Tibial artery (tissue), 4 donors: ENCODE results near the gene BACH2.

Experiments used
- DNase-seq, 2 donors: peaks; one replicate each; pipeline ENCODE4 v3.0.0-alpha.2; 2019
- H3K27ac ChIP-seq, 2 donors: fragments of 200-600 bp; sonication (generic) in 1 of 2; 1 replicate in 1 of 2; 2 replicates in 1 of 2; pipeline ENCODE4 v1.5.1; 2018 to 2019; ENCODE audit warnings: mild to moderate bottlenecking in 1 of 2
- H3K27me3 ChIP-seq, 2 donors: fragments of 200-600 bp; sonication (generic) in 1 of 2; one replicate each; pipeline versions ENCODE4 v1.5.1 to v1.6.0; 2016 to 2019
- H3K36me3 ChIP-seq, 3 donors: fragments of 200-600 bp; sonication (generic) in 2 of 3; one replicate each; pipeline ENCODE4 v1.5.1; 2016 to 2019; ENCODE audit warnings: mild to moderate bottlenecking in 2 of 3
- H3K4me1 ChIP-seq, 4 donors: fragments of 200-600 bp; sonication (generic) in 2 of 4; 1 replicate in 3 of 4; 2 replicates in 1 of 4; pipeline ENCODE4 v1.5.1; 2016 to 2019
- H3K4me3 ChIP-seq, 2 donors: fragments of 200-600 bp; sonication (generic) in 1 of 2; 1 replicate in 1 of 2; 2 replicates in 1 of 2; pipeline ENCODE4 v1.5.1; 2018 to 2019; ENCODE audit warnings: mild to moderate bottlenecking in 2 of 2
- H3K9me3 ChIP-seq, 3 donors: fragments of 200-600 bp; sonication (generic) in 1 of 3; one replicate each; pipeline ENCODE4 v1.5.1; 2016 to 2019
- intact Hi-C: fragments of 100-400 bp; cut with DNase I; formaldehyde crosslinking; loops from one replicate; pipeline ENCODE4 v1.15.0; 2023; ENCODE audit warnings: low total_unique reads
- TF ChIP-seq, protein P1 (sequence below), 2 experiments: fragments of 200-600 bp in 1 of 2; fragments of 450-650 bp in 1 of 2; IDR thresholded peaks; one replicate each; pipeline ENCODE4 v1.5.1; 2017 to 2019; ENCODE audit warnings: antibody characterized with exemption in 2 of 2, mild to moderate bottlenecking in 1 of 2, moderate library complexity in 1 of 2

BACH2 gene

DNA sequence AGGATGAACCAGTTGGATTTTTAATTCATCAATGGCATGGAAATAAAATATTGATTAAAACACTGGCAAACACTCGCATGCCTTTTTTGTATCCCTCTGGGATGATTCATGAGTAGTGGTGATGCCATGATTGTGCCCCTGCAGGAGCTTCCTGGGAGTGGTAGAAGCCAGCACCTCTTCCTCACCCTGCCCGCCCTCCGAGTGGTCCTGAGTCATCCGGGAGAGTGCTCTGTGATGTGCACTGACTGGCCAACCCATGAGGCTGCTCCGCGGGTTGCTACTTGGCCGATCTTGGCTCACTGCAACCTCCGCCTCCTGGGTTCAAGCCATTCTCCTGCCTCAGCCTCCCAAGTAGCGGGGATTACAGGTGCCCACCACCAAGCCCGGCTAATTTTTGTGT, 375.0 kb downstream of the BACH2 start:
- Histone ChIP-seq H3K27ac (no peak overlapping the region), H3K36me3 (no peaks in the 10 kb centered on the region), H3K9me3 (peaks cover 0 to 9% (median 6%) of the 10 kb centered on the region in 3 donors), H3K4me1 (no peaks in the 10 kb centered on the region), H3K4me3 (no peak overlapping the region), H3K27me3 (peaks cover 0 to 3% of the 10 kb centered on the region in 2 donors)
- no peak for DNase-seq
- intact Hi-C loops: no loop called here
- TF ChIP-seq, protein P1, sequence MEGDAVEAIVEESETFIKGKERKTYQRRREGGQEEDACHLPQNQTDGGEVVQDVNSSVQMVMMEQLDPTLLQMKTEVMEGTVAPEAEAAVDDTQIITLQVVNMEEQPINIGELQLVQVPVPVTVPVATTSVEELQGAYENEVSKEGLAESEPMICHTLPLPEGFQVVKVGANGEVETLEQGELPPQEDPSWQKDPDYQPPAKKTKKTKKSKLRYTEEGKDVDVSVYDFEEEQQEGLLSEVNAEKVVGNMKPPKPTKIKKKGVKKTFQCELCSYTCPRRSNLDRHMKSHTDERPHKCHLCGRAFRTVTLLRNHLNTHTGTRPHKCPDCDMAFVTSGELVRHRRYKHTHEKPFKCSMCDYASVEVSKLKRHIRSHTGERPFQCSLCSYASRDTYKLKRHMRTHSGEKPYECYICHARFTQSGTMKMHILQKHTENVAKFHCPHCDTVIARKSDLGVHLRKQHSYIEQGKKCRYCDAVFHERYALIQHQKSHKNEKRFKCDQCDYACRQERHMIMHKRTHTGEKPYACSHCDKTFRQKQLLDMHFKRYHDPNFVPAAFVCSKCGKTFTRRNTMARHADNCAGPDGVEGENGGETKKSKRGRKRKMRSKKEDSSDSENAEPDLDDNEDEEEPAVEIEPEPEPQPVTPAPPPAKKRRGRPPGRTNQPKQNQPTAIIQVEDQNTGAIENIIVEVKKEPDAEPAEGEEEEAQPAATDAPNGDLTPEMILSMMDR (IDR thresholded peaks at IDR 0.05): no peak

DNA sequence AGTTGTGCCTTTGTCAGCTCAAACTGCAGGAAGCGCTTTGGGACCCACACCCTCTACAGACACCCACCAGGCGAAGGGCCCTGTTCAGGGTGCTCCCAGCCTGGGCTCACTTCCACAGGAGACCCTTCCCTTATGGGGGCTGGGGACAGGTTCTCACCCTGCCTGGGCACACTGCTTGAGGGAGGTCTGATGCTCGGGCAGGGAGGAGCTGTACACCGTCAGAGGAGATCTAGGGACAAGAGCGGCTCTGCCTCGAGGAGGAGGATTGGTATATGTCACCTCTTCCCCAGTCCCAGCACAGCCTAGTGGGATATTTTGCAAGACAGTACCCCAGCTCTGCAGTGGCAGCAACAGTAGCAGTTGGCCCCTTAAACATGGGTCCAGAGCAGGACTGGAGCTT, 375.4 kb downstream of the BACH2 start:
- H3K27ac ChIP-seq: no peak overlapping the region
- peaks cover 0 to 14% (median 6%) of the 10 kb centered on the region in 3 donors for H3K9me3 ChIP-seq
- no peaks in the 10 kb centered on the region for H3K36me3 ChIP-seq
- DNase-seq: no peak
- no peak overlapping the region for H3K4me3 ChIP-seq
- no peaks in the 10 kb centered on the region for H3K4me1 ChIP-seq
- peaks cover 0 to 3% of the 10 kb centered on the region in 2 donors for H3K27me3 ChIP-seq
- TF ChIP-seq, protein P1 (IDR thresholded peaks at IDR 0.05): no peak
- intact Hi-C loops: no loop called here

DNA sequence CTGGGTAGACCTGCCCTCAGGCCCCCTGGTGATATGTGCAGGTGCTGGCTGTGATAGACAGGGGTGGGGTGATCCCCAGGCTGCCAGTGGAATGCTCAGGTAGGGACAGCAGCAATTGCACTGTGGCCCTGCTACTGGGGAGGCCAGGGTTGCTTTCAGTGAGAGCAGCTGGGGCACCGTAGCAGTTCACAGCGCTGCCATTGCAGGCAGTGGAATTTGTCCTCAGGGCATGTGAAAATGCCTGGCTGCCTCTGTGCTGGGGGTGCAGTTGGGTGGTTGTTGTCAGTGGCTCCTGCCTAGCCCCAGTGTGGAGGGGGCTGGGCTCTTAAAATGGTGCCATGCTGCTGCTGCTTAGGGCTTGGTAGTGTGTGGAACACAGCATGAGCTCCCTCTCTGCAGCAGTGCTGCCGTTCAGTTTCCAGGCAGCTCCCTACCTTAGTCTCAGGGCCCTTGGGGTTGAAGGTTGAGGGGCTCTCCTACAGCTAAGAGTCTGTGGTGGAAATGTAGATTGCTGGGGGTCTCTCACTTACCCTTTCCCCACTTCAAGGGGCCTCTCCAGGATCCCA, 378.8 kb downstream of the BACH2 start:
- H3K27me3 ChIP-seq: peaks cover 0 to 3% of the 10 kb centered on the region in 2 donors
- no peaks in the 10 kb centered on the region for H3K36me3 ChIP-seq
- H3K4me3 ChIP-seq: no peak overlapping the region
- DNase-seq: no peak
- peaks cover 0 to 21% (median 11%) of the 10 kb centered on the region in 3 donors for H3K9me3 ChIP-seq
- no peaks in the 10 kb centered on the region for H3K4me1 ChIP-seq
- intact Hi-C loops: no loop called here
- no peak overlapping the region for H3K27ac ChIP-seq
- TF ChIP-seq, protein P1 (IDR thresholded peaks at IDR 0.05): no peak

DNA sequence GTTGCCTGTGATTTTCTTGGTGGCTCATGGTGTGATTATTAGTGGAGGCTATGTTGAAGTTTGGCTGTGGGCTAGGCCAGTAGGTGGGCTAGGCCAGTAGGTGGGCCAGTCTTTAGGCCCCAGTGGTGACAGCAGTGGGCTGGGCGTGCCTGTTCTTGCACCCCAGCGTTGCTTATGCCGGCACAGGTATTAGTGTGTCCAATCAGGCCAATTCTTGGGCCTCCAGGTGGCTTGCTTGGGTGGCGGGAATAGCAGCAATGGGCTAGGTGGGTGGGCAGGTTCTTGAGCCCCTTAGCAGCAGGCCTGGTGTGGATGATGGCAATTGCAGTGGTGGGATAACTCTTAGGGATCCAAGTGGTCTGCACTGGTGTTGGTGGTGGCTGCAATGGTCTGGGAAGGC, 379.4 kb downstream of the BACH2 start:
- Histone ChIP-seq H3K36me3 (no peaks in the 10 kb centered on the region), H3K27ac (no peak overlapping the region), H3K27me3 (peaks cover 0 to 3% of the 10 kb centered on the region in 2 donors), H3K4me1 (no peaks in the 10 kb centered on the region), H3K9me3 (peaks cover 0 to 21% (median 11%) of the 10 kb centered on the region in 3 donors), H3K4me3 (no peak overlapping the region)
- TF ChIP-seq, protein P1 (IDR thresholded peaks at IDR 0.05): no peak
- intact Hi-C loops: no loop called here
- DNase-seq: no peak

DNA sequence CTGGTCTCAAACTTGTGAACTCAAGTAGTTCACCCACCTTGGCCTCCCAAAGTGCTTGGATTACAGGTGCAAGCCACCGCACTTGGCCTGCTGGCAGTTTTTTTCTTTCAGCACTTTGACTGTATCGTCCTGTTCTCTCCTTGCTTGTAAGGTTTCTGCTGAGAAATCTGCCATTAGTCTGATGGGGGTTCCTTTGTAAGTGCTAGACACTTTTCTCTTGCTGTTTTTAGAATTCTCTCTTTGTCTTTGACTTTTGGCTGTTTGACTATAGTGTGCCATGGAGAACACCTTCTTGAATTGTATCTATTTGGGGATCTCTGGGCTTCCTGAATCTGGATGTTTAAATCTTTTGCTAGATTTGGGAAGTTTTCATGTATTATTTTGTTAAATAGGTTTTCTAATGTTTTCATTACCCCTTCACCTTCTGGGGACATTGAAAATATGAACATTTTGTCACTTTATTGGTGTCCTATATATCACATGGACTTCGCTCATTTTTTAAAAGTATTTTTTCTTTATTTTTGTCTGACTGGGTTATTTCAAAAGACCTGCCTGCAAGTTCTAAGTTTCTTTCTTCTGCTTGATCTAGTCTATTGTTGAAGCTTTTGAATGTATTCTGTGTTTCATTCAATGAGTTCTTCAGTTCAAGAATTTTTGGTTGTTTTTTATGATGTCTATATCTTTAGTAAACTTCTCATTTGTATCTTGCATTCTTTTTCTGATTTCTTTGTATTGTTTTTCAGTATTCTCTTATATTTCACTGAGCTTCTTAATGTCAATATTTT, 380.3 kb downstream of the BACH2 start:
- no peak for DNase-seq
- TF ChIP-seq, protein P1 (IDR thresholded peaks at IDR 0.05): no peak
- Histone ChIP-seq H3K27me3 (peaks cover 0 to 3% of the 10 kb centered on the region in 2 donors), H3K4me3 (no peak overlapping the region), H3K9me3 (peaks cover 0 to 21% (median 11%) of the 10 kb centered on the region in 3 donors), H3K4me1 (no peaks in the 10 kb centered on the region), H3K36me3 (no peaks in the 10 kb centered on the region), H3K27ac (no peak overlapping the region)
- intact Hi-C loops: no loop called here
